ENCODE measurements around the gene RAB33A. TPM values are rescaled to one million over a fixed set of nuclear protein-coding genes. Genes with fewer than 3 reads are reported as not detected.

Gene RAB33A
- total RNA-seq, 1 donor from 2014 or later, result 13.3 TPM

GRCh38 chrX:130147631-130148030, 24.1 kb upstream of the RAB33A start:
- no peak for TF ChIP-seq CTCF (IDR thresholded peaks at IDR 0.05; ENCODE audit: partially characterized antibody, unreplicated experiment)
- no peaks in the 10 kb centered on the region for H3K4me1 Mint-ChIP-seq (ENCODE audit: low read depth, unreplicated experiment)
- H3K27me3 Mint-ChIP-seq (ENCODE audit: unreplicated experiment), result no peaks in the 10 kb centered on the region
- H3K36me3 Mint-ChIP-seq (ENCODE audit: unreplicated experiment), result no peaks in the 10 kb centered on the region
- no peak overlapping the region for H3K27ac Mint-ChIP-seq (ENCODE audit: unreplicated experiment)
- no peak overlapping the region for H3K4me3 Mint-ChIP-seq (ENCODE audit: unreplicated experiment)
- DNase-seq, result no peak
- H3K9me3 Mint-ChIP-seq (ENCODE audit: unreplicated experiment), result peaks cover 3% of the 10 kb centered on the region

GRCh38 chrX:130155564-130155963, 16.2 kb upstream of the RAB33A start:
- Mint-ChIP-seq H3K36me3 (ENCODE audit: unreplicated experiment) (no peaks in the 10 kb centered on the region), H3K4me3 (ENCODE audit: unreplicated experiment) (no peak overlapping the region), H3K9me3 (ENCODE audit: unreplicated experiment) (no peaks in the 10 kb centered on the region), H3K27ac (ENCODE audit: unreplicated experiment) (no peak overlapping the region), H3K27me3 (ENCODE audit: unreplicated experiment) (no peaks in the 10 kb centered on the region), H3K4me1 (ENCODE audit: low read depth, unreplicated experiment) (peaks cover 6% of the 10 kb centered on the region)
- TF ChIP-seq CTCF (IDR thresholded peaks at IDR 0.05; ENCODE audit: partially characterized antibody, unreplicated experiment), result no peak
- DNase-seq, result no peak

DNA sequence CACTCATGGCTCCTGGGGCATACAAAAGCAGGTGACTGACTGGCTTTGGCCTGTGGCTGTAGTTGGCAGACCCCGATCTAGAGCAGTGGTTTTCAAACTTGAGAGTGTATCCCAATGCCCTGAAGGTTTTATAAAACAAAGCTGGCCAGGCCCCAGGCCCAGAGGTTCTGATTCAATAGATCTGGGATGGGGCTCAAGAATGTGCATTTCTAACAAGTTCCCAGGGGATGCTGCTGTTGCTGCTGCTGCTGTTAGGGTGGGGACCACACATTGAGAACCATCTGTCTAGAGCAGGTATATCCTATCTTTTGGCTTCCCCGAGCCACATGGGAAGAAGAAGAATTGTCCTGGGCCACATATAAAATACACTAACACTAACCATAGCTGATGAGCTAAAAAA, 13.5 kb upstream of the RAB33A start:
- Mint-ChIP-seq H3K9me3 (ENCODE audit: unreplicated experiment) (no peaks in the 10 kb centered on the region), H3K4me3 (ENCODE audit: unreplicated experiment) (no peak overlapping the region), H3K4me1 (ENCODE audit: low read depth, unreplicated experiment) (peaks cover 6% of the 10 kb centered on the region), H3K27me3 (ENCODE audit: unreplicated experiment) (no peaks in the 10 kb centered on the region), H3K36me3 (ENCODE audit: unreplicated experiment) (no peaks in the 10 kb centered on the region), H3K27ac (ENCODE audit: unreplicated experiment) (no peak overlapping the region)
- TF ChIP-seq CTCF (IDR thresholded peaks at IDR 0.05; ENCODE audit: partially characterized antibody, unreplicated experiment), result no peak
- peak; percentile 11 for DNase-seq

DNA sequence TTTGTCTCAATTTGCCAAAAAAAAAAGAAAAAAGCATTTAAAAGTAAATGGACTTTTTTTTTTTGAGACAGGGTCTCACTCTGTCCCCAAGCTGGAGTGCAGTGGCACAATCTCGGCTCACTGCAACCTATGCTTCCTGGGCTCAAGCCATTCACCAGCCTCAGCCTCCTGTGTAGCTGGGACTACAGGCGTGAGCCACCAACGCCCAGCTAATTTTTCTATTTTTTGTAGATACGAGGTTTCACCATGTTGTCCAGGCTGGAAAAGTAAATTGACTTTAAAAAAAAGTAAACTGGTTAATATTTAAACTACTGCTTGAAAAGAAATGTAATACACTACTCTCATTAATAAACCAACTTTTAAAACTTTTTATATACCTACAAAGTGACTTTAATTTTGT, 12.0 kb upstream of the RAB33A start:
- no peak overlapping the region for H3K4me3 Mint-ChIP-seq (ENCODE audit: unreplicated experiment)
- H3K9me3 Mint-ChIP-seq (ENCODE audit: unreplicated experiment), result no peaks in the 10 kb centered on the region
- no peak for TF ChIP-seq CTCF (IDR thresholded peaks at IDR 0.05; ENCODE audit: partially characterized antibody, unreplicated experiment)
- H3K36me3 Mint-ChIP-seq (ENCODE audit: unreplicated experiment), result no peaks in the 10 kb centered on the region
- DNase-seq, result no peak
- H3K4me1 Mint-ChIP-seq (ENCODE audit: low read depth, unreplicated experiment), result peaks cover 6% of the 10 kb centered on the region
- no peaks in the 10 kb centered on the region for H3K27me3 Mint-ChIP-seq (ENCODE audit: unreplicated experiment)
- H3K27ac Mint-ChIP-seq (ENCODE audit: unreplicated experiment), result no peak overlapping the region

GRCh38 chrX:130162094-130162735, 9.5 kb upstream of the RAB33A start:
- DNase-seq, result no peak
- Mint-ChIP-seq H3K4me3 (ENCODE audit: unreplicated experiment) (no peak overlapping the region), H3K27ac (ENCODE audit: unreplicated experiment) (no peak overlapping the region), H3K4me1 (ENCODE audit: low read depth, unreplicated experiment) (peaks cover 9% of the 10 kb centered on the region), H3K27me3 (ENCODE audit: unreplicated experiment) (no peaks in the 10 kb centered on the region), H3K36me3 (ENCODE audit: unreplicated experiment) (no peaks in the 10 kb centered on the region), H3K9me3 (ENCODE audit: unreplicated experiment) (peaks cover 3% of the 10 kb centered on the region)
- TF ChIP-seq CTCF (IDR thresholded peaks at IDR 0.05; ENCODE audit: partially characterized antibody, unreplicated experiment), result no peak

Measured in glutamatergic neuron (in vitro differentiated cells).